Keratinocyte (primary cell): ENCODE results near the gene DCN. TPM values are rescaled to one million over a fixed set of nuclear protein-coding genes. Genes with fewer than 3 reads are reported as not detected.
A peak's percentile ranks its signal among the peaks of the same experiment; 100 is the strongest.

Experiments
- DNase-seq: peaks from one replicate; pipeline ENCODE4 v3.0.0-alpha.2; 2011; ENCODE audit warnings: low read depth, missing footprints, low spot score
- FAIRE-seq: peaks from 2 replicates; lab custom pipeline; 2011; peaks lifted over from hg19 to GRCh38; lab: Jason Lieb, UNC
- H2AFZ ChIP-seq: 2 replicates; pipeline ENCODE4 v1.6.0; 2012; ENCODE audit warnings: low read length, control low read depth, inconsistent platforms; ENCODE audit not compliant: control insufficient read depth
- H3K27ac ChIP-seq: 2 replicates; pipeline ENCODE4 v1.5.1; 2011; ENCODE audit warnings: low read length; ENCODE audit not compliant: control insufficient read depth, insufficient read depth
- H3K27me3 ChIP-seq: 3 replicates; pipeline ENCODE4 v1.6.0; 2011; ENCODE audit warnings: low read length; ENCODE audit not compliant: control insufficient read depth, insufficient read depth; ENCODE audit errors: extremely low read depth
- H3K36me3 ChIP-seq, 2 experiments: 2 replicates in 1 of 2; 3 replicates in 1 of 2; pipeline ENCODE4 v1.5.1; 2011; ENCODE audit warnings: low read length in 2 of 2, mild to moderate bottlenecking in 1 of 2; ENCODE audit not compliant: control insufficient read depth in 2 of 2, insufficient read depth in 2 of 2; ENCODE audit errors: extremely low read depth in 1 of 2
- H3K4me1 ChIP-seq: 3 replicates; pipeline ENCODE4 v1.5.1; 2011; ENCODE audit warnings: low read length; ENCODE audit not compliant: control insufficient read depth, insufficient read depth; ENCODE audit errors: extremely low read depth
- H3K4me2 ChIP-seq: 3 replicates; pipeline ENCODE4 v1.6.0; 2011; ENCODE audit warnings: low read depth, low read length; ENCODE audit not compliant: control insufficient read depth, insufficient read depth; ENCODE audit errors: extremely low read depth
- H3K4me3 ChIP-seq, 3 experiments: fragments of 200-600 bp in 1 of 3; sonication (generic) in 1 of 3; 2 replicates in 2 of 3; 3 replicates in 1 of 3; pipeline ENCODE4 v1.5.1; 2011 to 2016; ENCODE audit warnings: low read length in 3 of 3, mild to moderate bottlenecking in 3 of 3, control low read depth in 2 of 3, inconsistent platforms in 1 of 3, low read depth in 1 of 3, mixed read lengths in 1 of 3, mixed run types in 1 of 3, moderate library complexity in 1 of 3; ENCODE audit not compliant: control insufficient read depth in 2 of 3, insufficient read depth in 2 of 3; ENCODE audit errors: extremely low read depth in 1 of 3
- H3K79me2 ChIP-seq: 2 replicates; pipeline ENCODE4 v1.6.0; 2012; ENCODE audit warnings: low read length; ENCODE audit not compliant: control insufficient read depth, insufficient read depth
- H3K9ac ChIP-seq: 3 replicates; pipeline ENCODE4 v1.6.0; 2011; ENCODE audit warnings: low read length; ENCODE audit not compliant: control insufficient read depth, insufficient read depth; ENCODE audit errors: extremely low read depth
- H3K9me1 ChIP-seq: 3 replicates; pipeline ENCODE4 v1.6.0; 2011; ENCODE audit warnings: low read length; ENCODE audit not compliant: control insufficient read depth, insufficient read depth; ENCODE audit errors: extremely low read depth
- H3K9me3 ChIP-seq: 2 replicates; pipeline ENCODE4 v1.5.1; 2012; ENCODE audit warnings: low read depth, low read length; ENCODE audit not compliant: control insufficient read depth
- H4K20me1 ChIP-seq: 3 replicates; pipeline ENCODE4 v1.6.0; 2011; ENCODE audit warnings: low read length; ENCODE audit not compliant: control insufficient read depth, insufficient read depth; ENCODE audit errors: extremely low read depth
- EZH2 ChIP-seq: IDR thresholded peaks from one replicate; pipeline ENCODE4 v1.6.1; 2012; ENCODE audit warnings: inconsistent platforms, mild to moderate bottlenecking, low read length, moderate library complexity
- dilution Hi-C: fragments of 300-500 bp; cut with MboI; formaldehyde crosslinking; loops from one replicate; pipeline ENCODE4 v1.7.0; 2020; ENCODE audit warnings: low sequenced_read_pairs; ENCODE audit not compliant: extremely low pct_ligation_motif_present
- polyA plus RNA-seq, 5 experiments: library from polyadenylated mRNA; depleted of rRNA in 3 of 5; stranded (reverse) in 3 of 5; stranded (forward) in 1 of 5; unstranded in 1 of 5; fragments of >200 nt; gene quantifications; 1 replicate in 1 of 5; 2 replicates in 3 of 5; 3 replicates in 1 of 5; pipeline versions ENCODE4 v1.2.1 to v1.2.3, GENCODE V29; 2011 to 2012; ENCODE audit warnings: missing spikeins in 2 of 5, low read depth in 1 of 5, low replicate concordance in 1 of 5
- TF ChIP-seq, protein P1 (sequence below), 3 experiments: IDR thresholded peaks in 1 of 3; conservative IDR thresholded peaks in 1 of 3; optimal IDR thresholded peaks in 1 of 3; 2 replicates in 2 of 3; 3 replicates in 1 of 3; pipeline versions ENCODE3 to v1.5.1; 2011; ENCODE audit warnings: low read length in 3 of 3, mild to moderate bottlenecking in 3 of 3, moderate library complexity in 2 of 3, control low read depth in 1 of 3, inconsistent platforms in 1 of 3; ENCODE audit not compliant: insufficient read depth in 2 of 3; ENCODE audit errors: extremely low read depth in 1 of 3

Gene DCN
- polyA plus RNA-seq, 1 donor (not counting 4 experiments of a cell fraction or from before 2014, with no cell fraction given): 2.5 TPM

DNA sequence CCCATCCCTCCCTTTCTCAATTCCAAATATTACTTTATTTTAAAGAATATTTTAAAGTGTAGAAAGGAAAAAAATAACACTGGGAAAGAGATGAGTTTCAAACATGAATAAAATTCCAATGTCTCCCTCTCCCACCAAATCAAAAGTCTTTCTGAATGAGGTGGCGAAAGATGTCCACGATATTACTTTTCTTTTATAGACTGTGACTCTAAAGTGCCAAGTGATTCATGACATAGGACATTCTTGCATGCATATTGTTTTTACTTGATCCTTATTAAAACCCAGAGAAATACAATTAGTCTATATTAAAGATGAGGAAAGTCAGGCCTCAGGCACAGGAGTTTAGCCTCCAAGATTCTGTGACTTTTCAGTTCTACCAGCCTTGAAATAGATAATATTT, 55.3 kb downstream of the DCN start:
- no peaks in the 10 kb centered on the region for H3K79me2 ChIP-seq
- no peaks in the 10 kb centered on the region for H4K20me1 ChIP-seq
- no peak for FAIRE-seq
- no peak overlapping the region for H3K27ac ChIP-seq
- no peak overlapping the region for H3K4me2 ChIP-seq
- no peak overlapping the region for H3K9ac ChIP-seq
- H3K4me1 ChIP-seq: peaks cover 18% of the 10 kb centered on the region
- H3K27me3 ChIP-seq: no peaks in the 10 kb centered on the region
- TF ChIP-seq EZH2: no peak
- TF ChIP-seq, protein P1, sequence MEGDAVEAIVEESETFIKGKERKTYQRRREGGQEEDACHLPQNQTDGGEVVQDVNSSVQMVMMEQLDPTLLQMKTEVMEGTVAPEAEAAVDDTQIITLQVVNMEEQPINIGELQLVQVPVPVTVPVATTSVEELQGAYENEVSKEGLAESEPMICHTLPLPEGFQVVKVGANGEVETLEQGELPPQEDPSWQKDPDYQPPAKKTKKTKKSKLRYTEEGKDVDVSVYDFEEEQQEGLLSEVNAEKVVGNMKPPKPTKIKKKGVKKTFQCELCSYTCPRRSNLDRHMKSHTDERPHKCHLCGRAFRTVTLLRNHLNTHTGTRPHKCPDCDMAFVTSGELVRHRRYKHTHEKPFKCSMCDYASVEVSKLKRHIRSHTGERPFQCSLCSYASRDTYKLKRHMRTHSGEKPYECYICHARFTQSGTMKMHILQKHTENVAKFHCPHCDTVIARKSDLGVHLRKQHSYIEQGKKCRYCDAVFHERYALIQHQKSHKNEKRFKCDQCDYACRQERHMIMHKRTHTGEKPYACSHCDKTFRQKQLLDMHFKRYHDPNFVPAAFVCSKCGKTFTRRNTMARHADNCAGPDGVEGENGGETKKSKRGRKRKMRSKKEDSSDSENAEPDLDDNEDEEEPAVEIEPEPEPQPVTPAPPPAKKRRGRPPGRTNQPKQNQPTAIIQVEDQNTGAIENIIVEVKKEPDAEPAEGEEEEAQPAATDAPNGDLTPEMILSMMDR (optimal IDR thresholded peaks at IDR 0.05 in 1 of 3, IDR thresholded peaks at IDR 0.05 in 1 of 3, conservative IDR thresholded peaks at IDR 0.05 in 1 of 3; ENCODE audit: extremely low read depth in 1 of 3, insufficient read depth in 2 of 3, low read length in 3 of 3): no peak
- H2AFZ ChIP-seq: no peak overlapping the region
- no peak for DNase-seq
- no peaks in the 10 kb centered on the region for H3K36me3 ChIP-seq
- dilution Hi-C loops: no loop called here
- no peaks in the 10 kb centered on the region for H3K9me3 ChIP-seq
- H3K4me3 ChIP-seq: no peak overlapping the region
- H3K9me1 ChIP-seq: no peaks in the 10 kb centered on the region

DNA sequence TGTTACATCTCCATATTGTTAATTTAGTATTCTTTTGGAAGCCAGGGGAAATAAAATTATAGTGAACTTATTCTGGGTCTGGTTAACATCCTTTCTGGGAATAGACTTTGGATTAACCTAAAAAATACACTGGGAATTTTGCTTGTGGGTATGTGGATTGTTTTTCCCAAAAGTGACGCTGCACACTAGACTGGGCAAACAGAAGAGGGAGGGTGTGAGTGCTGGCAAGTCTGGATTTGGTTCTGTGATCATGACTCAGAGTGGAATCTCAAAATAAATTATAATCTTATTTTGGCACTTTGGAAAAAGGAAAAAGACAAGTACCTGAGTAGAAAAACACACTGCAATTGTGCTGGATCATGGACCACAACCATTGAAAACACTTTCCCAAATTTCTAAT, 56.1 kb downstream of the DCN start:
- no peaks in the 10 kb centered on the region for H4K20me1 ChIP-seq
- no peak overlapping the region for H3K9ac ChIP-seq
- H3K4me3 ChIP-seq: no peak overlapping the region
- H3K9me3 ChIP-seq: no peaks in the 10 kb centered on the region
- FAIRE-seq: peak; percentile 82
- peak overlapping the region; percentile 6 for H3K4me2 ChIP-seq
- no peaks in the 10 kb centered on the region for H3K79me2 ChIP-seq
- no peak for DNase-seq
- dilution Hi-C loops: no loop called here
- no peaks in the 10 kb centered on the region for H3K36me3 ChIP-seq
- H3K9me1 ChIP-seq: no peaks in the 10 kb centered on the region
- no peak overlapping the region for H2AFZ ChIP-seq
- H3K27me3 ChIP-seq: no peaks in the 10 kb centered on the region
- no peak for TF ChIP-seq EZH2
- TF ChIP-seq, protein P1 (optimal IDR thresholded peaks at IDR 0.05 in 1 of 3, IDR thresholded peaks at IDR 0.05 in 1 of 3, conservative IDR thresholded peaks at IDR 0.05 in 1 of 3; ENCODE audit: extremely low read depth in 1 of 3, insufficient read depth in 2 of 3, low read length in 3 of 3): no peak
- no peak overlapping the region for H3K27ac ChIP-seq
- peaks cover 18% of the 10 kb centered on the region for H3K4me1 ChIP-seq
